ENCODE measurements around the gene TEX38. TPM values are rescaled to one million over a fixed set of nuclear protein-coding genes. Genes with fewer than 3 reads are reported as not detected.
"Not testable (repeated sequence)": the region's sequence is repeated elsewhere in the genome, so short reads cannot be mapped to it uniquely, and the experiment has no call there.

Gene TEX38
- total RNA-seq, 1 experiment from 2014 or later: not detected

DNA sequence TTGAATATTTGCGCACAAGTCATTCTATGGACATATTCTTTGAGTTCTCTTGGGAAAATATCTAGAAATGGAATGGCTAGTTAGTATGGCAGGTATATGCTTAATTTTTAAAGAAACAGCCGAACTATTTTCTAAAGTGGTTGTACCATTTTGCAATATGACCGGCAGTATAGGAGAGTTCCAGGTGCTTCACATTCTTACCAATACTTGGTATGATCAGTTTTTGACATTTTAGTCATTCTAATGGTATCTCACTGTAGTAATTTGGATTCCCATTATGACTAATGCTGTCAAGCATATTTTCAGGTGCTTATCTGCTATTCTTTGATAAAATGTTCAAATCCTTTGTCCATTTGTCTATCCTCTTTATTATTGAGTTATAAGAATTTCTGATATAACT is 24.0 kb upstream of the TEX38 start:
- Histone ChIP-seq H3K4me3 (no peak overlapping the region), H3K9me3 (replicated peaks) (0 out of 2 replicates have a peak, but pooled peaks cover 5% of the 10 kb centered on the region), H3K4me1 (peaks cover 7% of the 10 kb centered on the region; the same call in 1 of the 2 replicates), H3K27me3 (no peaks in the 10 kb centered on the region), H3K27ac (no peak overlapping the region), H3K36me3 (peaks cover 28% of the 10 kb centered on the region)
- DNase-seq: no peak

DNA sequence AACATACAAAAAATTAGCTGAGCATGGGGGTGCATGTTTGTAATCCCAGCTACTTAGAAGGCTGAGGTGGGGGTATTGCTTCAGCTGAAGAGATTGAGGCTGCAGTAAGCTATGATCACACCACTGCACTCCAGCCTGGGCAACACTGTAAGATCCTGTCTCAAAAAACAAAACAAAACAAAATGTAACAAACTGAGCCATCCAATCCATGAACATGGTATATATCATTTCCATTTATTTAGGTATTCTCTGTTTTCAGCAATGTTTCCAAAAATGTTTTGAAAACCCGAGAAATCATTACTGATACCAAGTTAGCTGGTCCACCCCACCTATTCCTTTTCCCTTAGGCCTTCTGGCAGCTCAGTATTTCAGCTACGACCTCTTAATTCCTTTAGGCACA is 21.9 kb upstream of the TEX38 start:
- no peak overlapping the region for H3K27ac ChIP-seq
- H3K4me1 ChIP-seq: no peaks in the 10 kb centered on the region
- H3K4me3 ChIP-seq: no peak overlapping the region
- H3K36me3 ChIP-seq: peaks cover 30% of the 10 kb centered on the region
- no peaks in the 10 kb centered on the region for H3K27me3 ChIP-seq
- no peak for DNase-seq
- 0 out of 2 replicates have a peak, but pooled peaks cover 5% of the 10 kb centered on the region for H3K9me3 ChIP-seq (replicated peaks)

DNA sequence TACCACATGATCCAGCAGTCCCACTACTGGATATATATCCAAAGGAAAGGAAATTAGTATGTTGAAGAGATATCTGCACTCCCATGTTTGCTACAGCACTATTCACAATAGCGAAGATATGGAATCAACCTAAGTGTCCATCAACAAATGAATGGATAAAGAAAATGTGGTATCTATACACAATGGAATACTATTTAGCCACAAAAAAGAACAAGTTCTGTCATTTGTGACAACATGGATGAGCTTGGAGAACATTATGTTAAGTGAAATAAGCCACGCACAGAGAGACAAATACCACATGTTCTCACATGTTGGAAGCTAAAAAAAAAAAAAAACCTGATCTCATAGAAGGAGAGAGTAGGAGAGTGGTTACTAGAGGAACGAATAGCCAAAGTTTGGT is 21.2 kb upstream of the TEX38 start:
- no peaks in the 10 kb centered on the region for H3K4me1 ChIP-seq
- DNase-seq: no peak
- no peak overlapping the region for H3K27ac ChIP-seq
- no peaks in the 10 kb centered on the region for H3K27me3 ChIP-seq
- H3K9me3 ChIP-seq (replicated peaks): 0 out of 2 replicates have a peak, but pooled peaks cover 8% of the 10 kb centered on the region
- H3K4me3 ChIP-seq: no peak overlapping the region
- peaks cover 37% of the 10 kb centered on the region for H3K36me3 ChIP-seq

DNA sequence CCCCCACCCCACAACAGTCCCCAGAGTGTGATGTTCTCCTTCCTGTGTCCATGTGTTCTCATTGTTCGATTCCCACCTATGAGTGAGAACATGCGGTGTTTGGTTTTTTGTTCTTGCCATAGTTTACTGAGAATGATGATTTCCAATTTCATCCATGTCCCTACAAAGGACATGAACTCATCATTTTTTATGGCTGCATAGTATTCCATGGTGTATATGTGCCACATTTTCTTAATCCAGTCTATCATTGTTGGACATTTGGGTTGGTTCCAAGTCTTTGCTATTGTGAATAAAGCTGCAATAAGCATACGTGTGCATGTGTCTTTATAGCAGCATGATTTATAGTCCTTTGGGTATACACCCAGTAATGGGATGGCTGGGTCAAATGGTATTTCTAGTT is 20.5 kb upstream of the TEX38 start:
- H3K36me3 ChIP-seq: peaks cover 42% of the 10 kb centered on the region
- H3K4me1 ChIP-seq; H3K9me3 ChIP-seq (replicated peaks); H3K27me3 ChIP-seq; H3K4me3 ChIP-seq; DNase-seq; H3K27ac ChIP-seq: not testable (repeated sequence)

DNA sequence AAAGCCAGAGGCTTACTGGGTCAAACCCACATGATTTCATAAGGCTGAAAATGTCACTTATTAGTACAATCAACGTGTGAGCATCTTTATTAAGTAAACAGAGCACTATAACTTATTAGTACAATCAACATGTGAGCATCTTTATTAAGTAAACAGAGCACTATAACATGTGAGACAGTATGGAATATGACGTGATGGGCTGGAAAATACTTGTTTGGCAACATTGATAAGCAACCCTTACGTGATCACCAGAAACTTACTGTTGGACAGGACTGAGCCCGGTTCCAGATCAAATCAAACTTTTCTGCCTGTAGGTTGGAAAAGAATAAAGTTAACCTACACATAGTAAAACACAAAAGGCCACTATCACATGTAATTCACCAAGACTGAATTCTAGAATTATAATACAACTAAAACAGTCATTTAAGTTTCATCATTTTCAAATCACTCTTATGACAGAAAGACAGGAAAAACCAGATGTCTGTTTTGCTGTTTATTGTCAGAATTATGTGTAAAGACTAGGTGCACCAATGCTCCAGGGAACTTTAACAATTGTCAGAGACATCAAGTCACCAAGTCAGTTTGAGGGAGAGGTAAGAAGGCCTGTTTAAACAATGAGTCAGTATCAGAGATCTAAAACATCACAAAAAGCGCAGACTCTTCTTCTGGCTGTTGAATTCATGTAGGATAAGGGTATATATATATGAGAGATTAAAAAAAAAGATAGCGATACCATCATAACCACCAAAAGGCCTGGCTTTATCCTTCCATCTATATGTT is 19.1 kb upstream of the TEX38 start:
- Histone ChIP-seq H3K36me3 (peaks cover 50% of the 10 kb centered on the region), H3K27ac (no peak overlapping the region), H3K9me3 (replicated peaks) (0 out of 2 replicates have a peak, but pooled peaks cover 8% of the 10 kb centered on the region), H3K4me1 (no peaks in the 10 kb centered on the region), H3K4me3 (no peak overlapping the region), H3K27me3 (no peaks in the 10 kb centered on the region)
- no peak for DNase-seq

DNA sequence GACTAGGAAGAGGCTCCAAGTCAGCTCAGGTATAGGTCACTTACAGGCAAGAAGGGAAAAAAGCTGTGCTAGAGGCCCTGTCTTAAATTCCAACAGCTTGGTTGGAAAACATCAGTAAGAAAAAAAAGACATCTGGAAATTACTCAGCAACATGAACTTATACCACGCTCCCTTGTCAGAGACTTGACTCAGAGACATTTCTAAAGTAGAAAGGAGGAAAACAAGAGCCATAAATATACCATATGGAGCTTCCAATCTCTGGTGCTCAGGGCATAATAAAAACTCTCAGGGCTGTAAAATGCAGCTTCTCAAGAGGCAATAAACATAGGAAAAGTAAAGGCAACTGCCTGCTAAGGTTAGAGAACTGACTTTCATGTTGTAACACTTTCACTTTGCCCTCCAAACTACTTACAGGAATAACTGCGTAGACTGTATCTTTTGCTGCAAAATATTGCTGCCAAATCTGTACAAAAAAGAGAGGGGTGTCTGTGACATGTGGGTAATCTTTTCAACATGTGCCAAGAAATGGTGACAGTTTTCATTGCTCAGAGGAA is 18.2 kb upstream of the TEX38 start:
- no peak for DNase-seq
- H3K4me3 ChIP-seq: no peak overlapping the region
- H3K27me3 ChIP-seq: no peaks in the 10 kb centered on the region
- no peaks in the 10 kb centered on the region for H3K4me1 ChIP-seq
- peaks cover 49% of the 10 kb centered on the region for H3K36me3 ChIP-seq
- H3K9me3 ChIP-seq (replicated peaks): 0 out of 2 replicates have a peak, but pooled peaks cover 8% of the 10 kb centered on the region
- no peak overlapping the region for H3K27ac ChIP-seq

DNA sequence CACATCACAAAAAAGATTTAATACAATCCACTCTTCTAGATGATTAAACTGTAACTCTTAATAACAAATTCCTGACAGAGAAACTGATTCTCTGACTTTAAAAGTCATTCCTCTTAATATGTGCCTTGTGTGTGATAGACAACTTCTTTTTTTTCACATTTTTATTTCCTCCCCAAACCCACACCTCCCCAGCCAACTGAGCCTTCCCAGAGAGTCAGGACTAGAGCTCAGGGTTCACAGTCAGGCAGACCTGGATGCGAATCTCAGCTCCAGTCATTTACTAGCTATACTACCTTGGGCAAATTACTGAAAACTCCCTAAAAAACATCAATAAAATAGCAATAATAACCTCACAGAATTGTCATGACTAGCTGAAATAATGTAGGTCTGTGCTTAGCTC is 17.6 kb upstream of the TEX38 start:
- no peak overlapping the region for H3K4me3 ChIP-seq
- H3K27ac ChIP-seq: no peak overlapping the region
- peaks cover 49% of the 10 kb centered on the region for H3K36me3 ChIP-seq
- H3K4me1 ChIP-seq: no peaks in the 10 kb centered on the region
- no peak for DNase-seq
- no peaks in the 10 kb centered on the region for H3K27me3 ChIP-seq
- 0 out of 2 replicates have a peak, but pooled peaks cover 8% of the 10 kb centered on the region for H3K9me3 ChIP-seq (replicated peaks)

DNA sequence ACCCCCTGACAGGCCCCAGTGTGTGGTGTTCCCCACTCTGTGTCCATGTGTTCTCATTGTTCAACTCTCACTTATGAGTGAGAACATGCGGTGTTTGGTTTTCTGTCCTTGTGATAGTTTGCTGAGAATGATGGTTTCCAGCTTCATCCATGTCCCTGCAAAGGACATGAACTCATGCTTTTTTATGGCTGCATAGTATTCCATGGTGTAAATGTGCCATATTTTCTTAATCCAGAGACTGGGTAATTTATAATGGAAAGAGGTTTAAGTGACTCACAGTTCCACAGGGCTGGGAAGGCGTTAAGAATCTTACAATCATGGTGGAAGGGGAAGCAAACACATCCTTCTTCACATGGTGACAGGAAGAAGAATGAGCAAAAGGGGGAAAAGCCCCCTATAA is 17.0 kb upstream of the TEX38 start:
- H3K36me3 ChIP-seq: peaks cover 43% of the 10 kb centered on the region
- not testable (repeated sequence) for H3K4me1 ChIP-seq; H3K9me3 ChIP-seq (replicated peaks); H3K4me3 ChIP-seq; DNase-seq; H3K27me3 ChIP-seq; H3K27ac ChIP-seq

DNA sequence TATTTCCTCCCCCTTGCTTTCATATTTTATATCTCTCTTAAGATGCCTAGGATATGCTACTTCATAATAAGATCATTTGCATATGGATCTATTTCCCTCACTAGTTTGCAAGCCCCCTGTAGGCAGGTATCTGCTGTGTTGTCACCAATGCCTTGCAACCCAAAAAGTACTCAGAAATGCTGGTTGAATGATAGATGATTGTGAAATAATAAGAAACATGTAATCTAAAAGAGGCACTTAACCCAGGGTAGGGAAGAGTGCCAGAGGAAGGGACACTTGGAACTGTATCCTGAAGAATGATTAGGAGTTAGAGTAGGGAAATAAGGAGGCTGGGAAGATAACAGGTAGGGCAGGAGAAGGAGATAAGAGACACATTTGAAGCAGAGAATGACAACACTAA is 15.8 kb upstream of the TEX38 start:
- 0 out of 2 replicates have a peak, but pooled peaks cover 3% of the 10 kb centered on the region for H3K9me3 ChIP-seq (replicated peaks)
- no peaks in the 10 kb centered on the region for H3K27me3 ChIP-seq
- H3K4me3 ChIP-seq: no peak overlapping the region
- H3K4me1 ChIP-seq: no peaks in the 10 kb centered on the region
- peaks cover 31% of the 10 kb centered on the region for H3K36me3 ChIP-seq
- DNase-seq: no peak
- no peak overlapping the region for H3K27ac ChIP-seq

DNA sequence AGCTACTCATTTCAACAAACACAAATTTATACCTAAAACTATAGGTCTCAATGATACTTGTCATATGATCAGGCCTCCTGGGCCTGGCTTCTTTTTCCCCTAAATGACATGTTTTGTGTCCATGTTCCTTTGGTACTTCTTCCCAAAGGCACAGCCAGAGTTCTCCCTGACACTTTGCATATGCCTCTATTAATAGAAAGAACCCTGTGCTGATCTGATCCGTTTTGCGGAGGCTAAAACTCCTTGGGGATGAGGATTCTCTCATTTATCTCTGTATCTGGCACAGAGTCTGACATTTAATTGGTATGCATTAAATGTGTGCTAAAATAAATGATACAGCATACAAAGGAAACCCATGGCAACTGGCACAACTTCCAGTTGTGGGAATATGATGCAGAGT is 15.0 kb upstream of the TEX38 start:
- Histone ChIP-seq H3K4me3 (no peak overlapping the region), H3K36me3 (peaks cover 31% of the 10 kb centered on the region), H3K27me3 (no peaks in the 10 kb centered on the region), H3K27ac (no peak overlapping the region), H3K9me3 (replicated peaks) (0 out of 2 replicates have a peak, but pooled peaks cover 3% of the 10 kb centered on the region), H3K4me1 (no peaks in the 10 kb centered on the region)
- DNase-seq: no peak

DNA sequence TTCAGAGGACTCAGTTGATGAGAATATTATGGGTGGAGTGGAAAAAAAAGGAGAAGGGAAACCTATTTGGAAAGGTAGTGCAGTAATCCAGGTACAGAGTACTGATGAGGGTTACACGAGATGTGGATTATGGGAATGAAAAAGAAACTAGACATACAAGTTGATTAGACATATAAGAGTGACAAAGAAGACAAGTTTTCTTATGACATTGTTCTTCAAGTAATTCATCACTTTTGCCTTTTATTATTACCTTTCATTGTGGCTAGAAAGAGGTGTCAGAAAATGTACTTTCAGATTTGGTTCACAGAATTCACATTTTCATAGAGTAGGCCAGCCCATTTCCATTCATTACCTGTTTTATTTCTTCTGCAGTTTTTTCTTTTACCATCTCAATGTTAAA is 13.9 kb upstream of the TEX38 start:
- Histone ChIP-seq H3K9me3 (replicated peaks) (0 out of 2 replicates have a peak, but pooled peaks cover 3% of the 10 kb centered on the region), H3K4me3 (no peak overlapping the region), H3K27me3 (no peaks in the 10 kb centered on the region), H3K36me3 (peaks cover 29% of the 10 kb centered on the region), H3K27ac (no peak overlapping the region), H3K4me1 (no peaks in the 10 kb centered on the region)
- DNase-seq: no peak

DNA sequence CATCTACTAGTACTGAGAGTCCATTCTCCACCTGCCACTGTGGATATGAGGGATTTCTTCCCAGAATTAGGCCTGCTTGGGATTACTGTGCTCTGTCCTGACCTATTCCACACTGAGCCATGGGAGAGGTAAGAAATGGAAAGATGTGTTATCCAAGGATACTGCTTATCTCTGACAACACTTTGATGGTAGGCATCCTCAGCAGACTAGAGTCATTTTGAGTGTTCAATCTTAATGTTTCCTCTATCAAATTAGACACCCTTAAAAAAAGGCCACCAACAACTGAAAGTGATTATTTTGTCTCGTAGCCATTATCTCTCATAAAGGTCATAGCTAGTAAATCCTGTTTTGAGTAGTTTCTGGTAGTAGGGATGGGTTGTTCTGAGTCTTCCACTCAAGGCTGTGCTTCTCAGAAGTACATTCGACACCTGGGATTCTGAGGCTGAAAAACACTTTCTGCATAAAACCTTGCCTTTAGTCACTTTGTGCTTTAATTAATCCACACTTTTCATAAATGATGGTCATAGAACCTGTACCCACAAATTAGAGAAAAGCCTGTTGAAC is 12.3 kb upstream of the TEX38 start:
- Histone ChIP-seq H3K27me3 (no peaks in the 10 kb centered on the region), H3K27ac (no peak overlapping the region), H3K4me1 (no peaks in the 10 kb centered on the region), H3K4me3 (no peak overlapping the region), H3K36me3 (peaks cover 41% of the 10 kb centered on the region), H3K9me3 (replicated peaks) (0 out of 2 replicates have a peak, but pooled peaks cover 3% of the 10 kb centered on the region)
- no peak for DNase-seq

DNA sequence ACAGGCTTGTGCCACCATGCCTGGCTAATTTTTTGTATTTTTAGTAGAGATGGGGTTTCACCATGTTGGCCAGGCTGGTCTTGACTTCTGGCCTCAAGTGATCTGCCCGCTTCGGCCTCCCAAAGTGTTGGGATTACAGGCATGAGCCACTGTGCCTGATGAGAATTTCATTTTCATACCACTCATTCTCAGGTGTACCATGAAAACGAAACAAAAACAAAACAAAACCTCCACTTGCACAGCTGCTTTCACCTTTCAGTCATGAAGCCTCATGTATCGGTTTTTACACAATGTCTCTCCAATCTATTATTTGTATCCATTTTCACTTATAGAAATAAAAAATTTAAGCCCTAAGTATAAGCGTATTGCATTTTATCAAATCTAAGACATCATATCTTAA is 11.5 kb upstream of the TEX38 start:
- H3K36me3 ChIP-seq: peaks cover 36% of the 10 kb centered on the region
- not testable (repeated sequence) for H3K4me1 ChIP-seq; DNase-seq; H3K4me3 ChIP-seq; H3K27me3 ChIP-seq; H3K9me3 ChIP-seq (replicated peaks); H3K27ac ChIP-seq

DNA sequence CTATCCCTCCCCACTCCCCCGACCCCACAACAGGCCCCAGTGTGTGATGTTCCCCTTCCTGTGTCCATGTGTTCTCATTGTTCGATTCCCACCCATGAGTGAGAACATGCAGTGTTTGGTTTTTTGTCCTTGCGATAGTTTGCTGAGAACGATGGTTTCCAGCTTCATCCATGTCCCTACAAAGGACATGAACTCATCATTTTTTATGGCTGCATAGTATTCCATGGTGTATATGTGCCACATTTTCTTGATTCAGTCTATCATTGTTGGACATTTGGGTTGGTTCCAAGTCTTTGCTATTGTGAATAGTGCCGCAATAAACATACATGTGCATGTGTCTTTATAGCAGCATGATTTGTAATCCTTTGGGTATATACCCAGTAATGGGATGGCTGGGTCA is 8.7 kb upstream of the TEX38 start:
- H3K4me3 ChIP-seq; H3K27me3 ChIP-seq; H3K9me3 ChIP-seq (replicated peaks); H3K27ac ChIP-seq; H3K4me1 ChIP-seq; DNase-seq: not testable (repeated sequence)
- H3K36me3 ChIP-seq: peaks cover 17% of the 10 kb centered on the region

DNA sequence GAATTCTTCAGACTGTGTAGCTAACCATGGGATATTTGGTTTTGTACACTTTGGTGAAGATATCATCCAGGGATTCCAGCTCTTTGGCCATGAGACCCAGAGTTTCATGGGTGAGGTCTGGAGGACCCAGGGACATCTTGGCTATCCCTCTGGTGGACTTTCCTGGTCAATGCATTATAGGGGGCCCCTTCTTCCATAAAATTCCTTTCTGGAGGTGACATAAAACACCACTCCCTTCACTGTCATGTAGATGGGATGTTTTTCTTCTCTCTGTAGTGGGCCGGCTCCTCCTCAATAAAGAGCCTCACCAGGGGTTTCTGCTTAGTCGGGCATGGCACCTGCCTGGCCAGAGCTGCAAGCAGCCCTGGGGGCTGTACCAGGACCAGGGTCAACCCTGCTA is 5.7 kb upstream of the TEX38 start:
- Histone ChIP-seq H3K27me3 (no peaks in the 10 kb centered on the region), H3K36me3 (peaks cover 14% of the 10 kb centered on the region), H3K9me3 (replicated peaks) (no peaks in the 10 kb centered on the region), H3K4me3 (no peak overlapping the region), H3K27ac (no peak overlapping the region), H3K4me1 (peaks cover 2% of the 10 kb centered on the region; the same call in 1 of the 2 replicates)
- no peak for DNase-seq
